ENCODE measurements around the gene NOTCH3.

The NOTCH3 gene

DNA sequence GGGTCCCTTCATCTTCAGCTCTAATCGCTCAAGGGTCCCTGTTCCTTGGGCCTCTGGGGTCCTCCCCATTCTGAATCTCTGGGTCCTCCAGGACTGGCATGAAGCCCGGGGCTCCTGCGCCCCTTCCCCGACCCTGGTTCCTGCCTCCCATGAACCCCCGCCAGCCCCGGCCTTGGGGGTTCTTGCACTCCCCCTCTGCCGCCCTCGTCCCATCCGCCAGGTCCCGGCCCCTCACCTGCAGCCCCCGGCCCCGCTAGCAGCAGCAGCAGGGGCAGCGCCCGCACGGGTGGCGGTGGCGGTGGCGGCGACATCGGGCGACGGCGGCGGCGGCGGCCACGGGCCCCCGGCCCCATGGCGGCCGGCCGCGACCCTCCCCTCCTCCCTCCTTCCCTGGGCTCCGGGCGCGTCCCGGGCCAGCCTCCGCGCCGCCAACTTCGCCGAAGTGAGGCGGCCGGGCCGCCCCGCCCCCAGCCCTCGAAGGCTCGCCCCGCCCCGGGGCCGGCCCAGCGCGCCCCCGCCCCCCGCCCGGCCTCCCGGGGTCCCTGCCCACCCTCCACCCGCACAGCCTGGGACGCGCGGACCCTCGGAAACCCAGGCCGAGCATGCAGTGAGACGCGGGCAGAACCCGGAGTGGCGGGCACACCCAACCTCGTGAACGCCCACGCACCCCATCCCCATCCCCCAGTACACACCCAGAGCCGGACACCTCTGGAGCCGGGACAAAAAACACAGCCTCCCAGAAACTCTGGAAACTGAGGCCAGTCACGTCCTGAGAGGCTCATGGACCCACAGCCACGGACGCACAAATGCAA is at the start of gene NOTCH3:
Gene NOTCH3, minus strand, starts transcription at position 443 of the 812 bp plus-strand sequence. Its CDS starts 90 bp downstream, at position 353.
- Histone ChIP-seq H3K9ac (ENCODE audit: low read length in 2 of 2) (no peak within 1 kb of the TSS), H3K4me3 (ENCODE audit: low read length in 2 of 2) (peak within 1 kb of the TSS in 1 of 2 donors; percentile 58), H3K27me3 (ENCODE audit: control insufficient read depth in 1 of 2, insufficient read depth in 2 of 2, low read length in 2 of 2) (peaks cover 27 to 40% of the 10 kb centered on the region in 2 donors), H3K36me3 (ENCODE audit: control insufficient read depth in 2 of 2, insufficient read depth in 2 of 2, low read length in 2 of 2) (no peaks in the 10 kb centered on the region), H3K27ac (ENCODE audit: low read length) (no peak within 1 kb of the TSS), H3K4me1 (ENCODE audit: control insufficient read depth, insufficient read depth, low read length) (peaks cover 9% of the 10 kb centered on the region), H3K9me3 (ENCODE audit: control insufficient read depth in 2 of 2, low read length in 2 of 2) (no peaks in the 10 kb centered on the region)

DNA sequence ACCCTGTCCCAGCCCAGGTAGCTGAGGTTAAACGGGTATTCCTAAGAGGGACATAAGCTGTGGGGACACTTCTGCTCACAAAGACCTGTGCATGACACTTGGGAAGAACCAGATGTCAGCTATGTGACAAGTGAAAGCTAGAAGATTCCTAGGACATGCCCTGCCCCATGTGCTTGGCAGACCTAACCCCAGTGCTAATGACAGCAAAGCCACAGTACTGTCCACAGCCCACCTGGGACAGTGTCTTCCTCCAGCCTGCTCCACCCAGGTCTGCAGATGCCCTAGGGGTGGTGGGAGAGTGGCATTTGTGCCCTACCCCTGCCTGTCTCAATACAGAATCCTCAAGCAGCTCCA is 49.8 kb upstream of the NOTCH3 start:
- Histone ChIP-seq H3K36me3 (ENCODE audit: control insufficient read depth in 2 of 2, insufficient read depth in 2 of 2, low read length in 2 of 2) (peaks cover 47 to 48% of the 10 kb centered on the region in 2 donors), H3K4me1 (ENCODE audit: control insufficient read depth, insufficient read depth, low read length) (peaks cover 77% of the 10 kb centered on the region), H3K9me3 (ENCODE audit: control insufficient read depth in 2 of 2, low read length in 2 of 2) (no peaks in the 10 kb centered on the region), H3K27me3 (ENCODE audit: control insufficient read depth in 1 of 2, insufficient read depth in 2 of 2, low read length in 2 of 2) (no peaks in the 10 kb centered on the region), H3K4me3 (ENCODE audit: low read length in 2 of 2) (peak overlapping the region; percentile 32 to 49), H3K9ac (ENCODE audit: low read length in 2 of 2) (peak overlapping the region; percentile 17 to 47), H3K27ac (ENCODE audit: low read length) (peak overlapping the region; percentile 82)

DNA sequence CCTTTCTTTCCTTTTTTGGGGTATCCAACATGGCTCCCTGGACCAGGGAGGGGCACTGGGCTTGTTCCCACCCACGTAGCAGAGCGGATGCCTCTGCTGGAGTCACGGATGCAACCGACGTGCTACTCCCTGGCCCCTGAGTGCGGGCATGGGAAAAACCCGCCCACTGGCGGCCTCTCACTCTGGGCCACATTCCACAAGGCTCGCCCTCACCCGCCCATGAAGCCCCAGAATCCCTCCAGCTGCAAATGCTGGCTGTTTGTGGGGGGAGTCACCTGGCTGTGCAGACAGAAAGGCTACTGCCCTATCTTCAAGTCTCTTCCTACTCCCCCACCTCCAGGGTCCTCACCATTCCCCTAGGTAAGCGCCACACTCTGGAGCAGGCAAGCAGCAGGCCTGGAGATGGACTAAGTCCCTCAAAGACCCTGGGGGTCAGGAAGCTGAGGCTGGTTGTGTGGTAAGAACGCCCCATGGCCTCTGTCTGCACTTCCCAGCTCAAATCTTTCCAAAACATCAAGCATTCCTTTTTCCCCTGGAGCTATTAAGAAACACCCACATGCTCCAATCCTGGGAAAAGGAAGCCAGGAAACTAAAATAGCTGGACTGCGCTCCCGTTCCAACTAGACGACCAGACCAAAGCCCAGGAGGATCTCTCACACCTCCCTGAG is 49.3 kb upstream of the NOTCH3 start:
- Histone ChIP-seq H3K27me3 (ENCODE audit: control insufficient read depth in 1 of 2, insufficient read depth in 2 of 2, low read length in 2 of 2) (no peaks in the 10 kb centered on the region), H3K4me1 (ENCODE audit: control insufficient read depth, insufficient read depth, low read length) (peaks cover 81% of the 10 kb centered on the region), H3K4me3 (ENCODE audit: low read length in 2 of 2) (peak overlapping the region; percentile 32 to 49), H3K36me3 (ENCODE audit: control insufficient read depth in 2 of 2, insufficient read depth in 2 of 2, low read length in 2 of 2) (peaks cover 42 to 47% of the 10 kb centered on the region in 2 donors), H3K9me3 (ENCODE audit: control insufficient read depth in 2 of 2, low read length in 2 of 2) (no peaks in the 10 kb centered on the region), H3K27ac (ENCODE audit: low read length) (peak overlapping the region; percentile 82), H3K9ac (ENCODE audit: low read length in 2 of 2) (peak overlapping the region; percentile 17 to 47)

DNA sequence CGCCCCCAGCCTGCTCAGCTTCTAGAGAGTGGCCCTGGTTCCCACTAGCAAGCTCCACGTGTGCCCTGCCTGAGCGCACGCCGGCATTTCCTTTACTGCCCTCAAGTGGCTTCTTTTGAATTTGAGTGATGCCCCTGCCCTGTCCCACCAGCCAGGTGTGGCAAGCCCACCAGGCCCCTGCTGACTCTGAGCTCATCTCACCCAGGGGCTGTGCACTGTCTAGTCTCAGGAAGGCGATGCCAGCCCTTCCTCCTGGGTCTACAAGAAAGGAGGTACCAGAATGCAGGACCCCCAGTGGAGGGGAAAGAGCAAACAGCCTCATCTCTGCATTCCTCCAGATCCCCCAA is 48.7 kb upstream of the NOTCH3 start:
- peaks cover 42 to 44% of the 10 kb centered on the region in 2 donors for H3K36me3 ChIP-seq (ENCODE audit: control insufficient read depth in 2 of 2, insufficient read depth in 2 of 2, low read length in 2 of 2)
- H3K4me1 ChIP-seq (ENCODE audit: control insufficient read depth, insufficient read depth, low read length) = peaks cover 81% of the 10 kb centered on the region

DNA sequence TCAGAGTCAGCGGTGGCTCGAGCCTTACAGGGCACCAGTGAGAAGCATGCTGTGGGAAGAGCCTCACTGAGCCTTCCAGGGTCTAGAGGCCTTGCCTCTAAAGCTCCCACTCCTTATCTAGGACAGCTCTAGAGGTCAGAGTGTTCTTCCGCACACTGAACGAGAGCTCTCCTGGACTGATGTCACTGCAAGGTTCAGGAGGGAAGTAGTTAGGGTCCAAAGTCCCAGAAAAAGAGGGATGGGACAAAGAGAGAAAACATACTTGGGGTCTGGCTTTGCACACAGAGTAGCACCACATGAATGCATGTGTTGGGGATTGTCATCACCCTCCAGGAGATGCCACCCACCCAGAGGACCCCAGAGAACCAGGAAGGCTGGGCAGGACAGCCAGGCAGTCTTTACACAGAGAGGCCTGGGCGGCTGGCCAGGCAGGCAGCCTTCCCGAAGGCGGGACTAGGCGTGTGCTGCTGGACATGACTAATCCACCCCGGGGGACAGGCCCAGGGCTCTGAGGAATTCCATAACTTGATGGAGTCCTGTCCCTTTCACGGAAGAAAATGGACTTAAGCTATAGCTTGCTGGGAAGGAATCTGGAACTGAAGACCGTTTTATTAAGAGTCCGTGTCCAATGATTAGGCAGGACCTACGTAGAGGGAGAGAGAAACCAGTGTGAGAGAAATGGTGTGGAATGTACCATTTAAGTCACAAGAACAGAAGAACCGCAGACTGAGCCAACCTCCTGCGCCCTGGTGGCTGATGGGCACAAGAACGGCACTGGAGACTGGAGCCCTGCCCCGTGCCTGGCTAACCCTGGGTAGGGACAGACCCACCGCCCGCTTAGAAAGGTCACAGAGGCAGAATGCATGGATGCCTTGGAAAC is 48.1 kb upstream of the NOTCH3 start:
- H3K36me3 ChIP-seq (ENCODE audit: control insufficient read depth in 2 of 2, insufficient read depth in 2 of 2, low read length in 2 of 2) = peaks cover 39 to 41% of the 10 kb centered on the region in 2 donors
- peak overlapping the region; percentile 82 for H3K27ac ChIP-seq (ENCODE audit: low read length)
- no peaks in the 10 kb centered on the region for H3K9me3 ChIP-seq (ENCODE audit: control insufficient read depth in 2 of 2, low read length in 2 of 2)
- H3K27me3 ChIP-seq (ENCODE audit: control insufficient read depth in 1 of 2, insufficient read depth in 2 of 2, low read length in 2 of 2) = no peaks in the 10 kb centered on the region
- peaks cover 78% of the 10 kb centered on the region for H3K4me1 ChIP-seq (ENCODE audit: control insufficient read depth, insufficient read depth, low read length)
- peak overlapping the region in 1 of 2 donors; percentile 60 for H3K9ac ChIP-seq (ENCODE audit: low read length in 2 of 2)
- H3K4me3 ChIP-seq (ENCODE audit: low read length in 2 of 2) = peak overlapping the region in 1 of 2 donors; percentile 49

More for the DNA sequence above, 48.7 kb upstream of the NOTCH3 start:
- peak overlapping the region in 1 of 2 donors; percentile 17 for H3K9ac ChIP-seq (ENCODE audit: low read length in 2 of 2)
- H3K4me3 ChIP-seq (ENCODE audit: low read length in 2 of 2) = peak overlapping the region in 1 of 2 donors; percentile 49
- no peaks in the 10 kb centered on the region for H3K27me3 ChIP-seq (ENCODE audit: control insufficient read depth in 1 of 2, insufficient read depth in 2 of 2, low read length in 2 of 2)
- peak overlapping the region; percentile 82 for H3K27ac ChIP-seq (ENCODE audit: low read length)
- H3K9me3 ChIP-seq (ENCODE audit: control insufficient read depth in 2 of 2, low read length in 2 of 2) = no peaks in the 10 kb centered on the region

DNA sequence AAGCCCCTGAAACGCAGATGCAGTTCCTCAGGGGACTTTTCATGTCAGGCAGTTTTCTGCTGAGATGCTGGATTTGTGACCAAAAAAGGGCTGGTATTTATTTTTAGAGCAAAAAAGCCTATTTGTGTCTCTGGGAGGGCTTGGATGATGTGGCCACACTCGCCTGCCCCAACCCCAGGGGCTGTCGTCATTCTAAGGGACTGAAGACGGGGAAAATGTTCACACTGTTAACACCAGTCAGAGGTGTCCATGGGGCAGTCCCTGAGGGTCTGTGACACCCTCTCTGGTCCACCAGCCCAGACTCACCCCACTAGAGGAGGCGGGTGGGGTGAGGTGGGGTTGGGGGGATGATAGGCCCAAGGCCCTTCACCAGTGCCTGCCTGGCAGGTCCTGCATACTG is 47.3 kb upstream of the NOTCH3 start:
- Histone ChIP-seq H3K4me3 (ENCODE audit: low read length in 2 of 2) (no peak overlapping the region), H3K9me3 (ENCODE audit: control insufficient read depth in 2 of 2, low read length in 2 of 2) (no peaks in the 10 kb centered on the region), H3K27me3 (ENCODE audit: control insufficient read depth in 1 of 2, insufficient read depth in 2 of 2, low read length in 2 of 2) (no peaks in the 10 kb centered on the region), H3K36me3 (ENCODE audit: control insufficient read depth in 2 of 2, insufficient read depth in 2 of 2, low read length in 2 of 2) (peaks cover 37 to 39% of the 10 kb centered on the region in 2 donors), H3K27ac (ENCODE audit: low read length) (peak overlapping the region; percentile 82), H3K9ac (ENCODE audit: low read length in 2 of 2) (no peak overlapping the region), H3K4me1 (ENCODE audit: control insufficient read depth, insufficient read depth, low read length) (peaks cover 75% of the 10 kb centered on the region)

DNA sequence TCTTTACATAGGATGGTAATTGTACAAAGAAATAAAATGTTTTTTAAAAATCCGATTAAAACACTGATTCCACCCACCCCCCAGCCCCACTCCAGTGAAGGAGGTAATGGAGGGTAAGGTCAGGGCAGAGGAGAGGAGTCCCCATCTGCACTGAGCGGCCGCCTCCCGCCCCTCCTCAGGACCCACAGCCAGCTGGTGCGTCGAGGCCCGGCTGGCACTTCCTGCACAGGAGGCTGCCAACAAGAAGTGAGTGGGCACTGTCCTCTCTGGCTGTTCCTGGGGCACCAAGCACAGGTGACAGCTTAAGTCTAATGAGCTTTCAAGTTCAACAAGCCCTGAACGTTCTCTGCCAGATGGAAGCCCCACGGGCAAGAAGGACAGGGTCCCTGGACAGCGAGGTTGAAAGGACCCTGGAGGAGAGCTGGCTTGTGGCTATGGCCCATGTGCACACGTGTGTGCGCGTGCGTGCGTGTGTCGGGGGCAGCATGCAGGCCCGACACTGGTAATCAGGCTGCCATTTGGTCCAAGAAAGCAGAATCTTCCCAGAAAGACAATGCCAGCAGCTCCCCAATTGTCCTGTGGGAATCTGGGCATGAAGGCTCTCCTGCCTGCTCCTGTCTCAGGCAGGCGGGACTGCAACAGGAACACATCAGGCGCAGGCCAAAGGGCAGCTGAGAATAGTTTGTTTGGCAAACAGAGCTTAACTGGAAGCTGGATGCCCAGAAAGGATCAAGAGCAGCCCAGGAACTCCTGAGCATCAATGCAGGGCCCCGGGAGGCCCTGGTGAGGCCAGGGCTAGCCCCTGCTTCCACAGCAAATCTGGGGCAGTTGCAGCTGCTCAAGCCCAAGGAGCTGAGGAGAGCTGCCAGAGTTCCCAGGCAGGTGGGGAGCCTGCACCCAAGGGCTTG is 46.6 kb upstream of the NOTCH3 start:
- Histone ChIP-seq H3K27me3 (ENCODE audit: control insufficient read depth in 1 of 2, insufficient read depth in 2 of 2, low read length in 2 of 2) (no peaks in the 10 kb centered on the region), H3K9ac (ENCODE audit: low read length in 2 of 2) (no peak overlapping the region), H3K4me3 (ENCODE audit: low read length in 2 of 2) (peak overlapping the region in 1 of 2 donors; percentile 8), H3K36me3 (ENCODE audit: control insufficient read depth in 2 of 2, insufficient read depth in 2 of 2, low read length in 2 of 2) (peaks cover 34 to 36% of the 10 kb centered on the region in 2 donors), H3K27ac (ENCODE audit: low read length) (peak overlapping the region; percentile 82), H3K4me1 (ENCODE audit: control insufficient read depth, insufficient read depth, low read length) (peaks cover 67% of the 10 kb centered on the region), H3K9me3 (ENCODE audit: control insufficient read depth in 2 of 2, low read length in 2 of 2) (no peaks in the 10 kb centered on the region)

DNA sequence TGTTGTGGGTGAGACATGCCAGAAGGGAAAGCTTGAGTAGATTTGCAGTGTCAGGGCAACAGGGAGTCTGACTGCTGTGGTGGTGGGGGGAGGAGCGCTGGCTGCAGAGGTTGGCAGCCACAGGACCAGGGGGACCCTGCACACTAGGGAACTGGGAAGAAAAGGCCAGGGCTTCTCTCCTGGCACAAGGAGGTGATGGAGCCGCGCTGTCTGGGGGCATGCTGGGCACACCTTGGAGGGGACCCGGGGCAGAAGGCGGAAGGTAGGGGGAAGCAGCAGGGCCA is 45.3 kb upstream of the NOTCH3 start:
- Histone ChIP-seq H3K36me3 (ENCODE audit: control insufficient read depth in 2 of 2, insufficient read depth in 2 of 2, low read length in 2 of 2) (peaks cover 30 to 37% of the 10 kb centered on the region in 2 donors), H3K4me1 (ENCODE audit: control insufficient read depth, insufficient read depth, low read length) (peaks cover 55% of the 10 kb centered on the region), H3K27ac (ENCODE audit: low read length) (no peak overlapping the region)

DNA sequence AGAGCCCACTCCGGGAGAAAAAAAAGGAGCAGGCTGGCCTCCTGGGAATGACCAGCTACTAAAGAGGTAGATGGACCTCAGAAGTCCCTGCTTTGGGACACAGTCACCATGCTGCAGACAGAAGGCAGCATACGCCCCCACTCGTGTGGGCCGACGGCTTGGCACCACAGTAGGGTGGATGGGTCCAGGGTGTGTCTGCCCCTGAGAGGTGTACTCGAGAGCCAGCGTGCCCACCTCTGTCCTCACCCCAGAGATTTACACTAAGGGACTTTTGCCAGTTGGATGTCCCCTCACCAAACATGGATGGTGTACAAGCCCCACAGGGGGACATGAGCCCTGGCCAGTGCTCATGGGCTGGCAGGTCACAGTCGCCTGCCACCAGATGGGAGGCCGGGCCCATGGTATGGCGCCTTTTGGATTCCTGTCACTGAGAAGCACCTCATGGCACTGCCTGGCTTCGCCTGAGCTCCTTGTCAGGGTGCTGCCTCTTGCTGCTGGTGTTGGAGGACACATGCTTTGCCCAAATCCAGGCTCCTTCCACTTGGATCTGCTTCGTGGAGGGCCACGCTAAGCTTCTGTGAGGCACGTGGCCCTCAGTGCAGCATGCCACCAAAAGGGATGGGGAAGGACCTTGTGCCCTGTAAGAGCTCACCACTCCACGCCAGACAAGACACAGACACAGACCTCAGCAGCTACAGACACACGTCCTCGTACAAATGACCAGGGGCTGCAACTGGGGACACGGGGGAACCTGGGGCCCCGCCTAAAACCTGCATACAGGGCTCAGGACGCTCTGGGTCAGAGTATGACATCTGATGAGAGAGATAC is 44.8 kb upstream of the NOTCH3 start:
- peaks cover 50% of the 10 kb centered on the region for H3K4me1 ChIP-seq (ENCODE audit: control insufficient read depth, insufficient read depth, low read length)
- H3K4me3 ChIP-seq (ENCODE audit: low read length in 2 of 2) = no peak overlapping the region
- H3K36me3 ChIP-seq (ENCODE audit: control insufficient read depth in 2 of 2, insufficient read depth in 2 of 2, low read length in 2 of 2) = peaks cover 34 to 43% of the 10 kb centered on the region in 2 donors
- H3K27ac ChIP-seq (ENCODE audit: low read length) = no peak overlapping the region
- H3K9ac ChIP-seq (ENCODE audit: low read length in 2 of 2) = no peak overlapping the region
- no peaks in the 10 kb centered on the region for H3K27me3 ChIP-seq (ENCODE audit: control insufficient read depth in 1 of 2, insufficient read depth in 2 of 2, low read length in 2 of 2)
- no peaks in the 10 kb centered on the region for H3K9me3 ChIP-seq (ENCODE audit: control insufficient read depth in 2 of 2, low read length in 2 of 2)

More for the DNA sequence above, 45.3 kb upstream of the NOTCH3 start:
- Histone ChIP-seq H3K27me3 (ENCODE audit: control insufficient read depth in 1 of 2, insufficient read depth in 2 of 2, low read length in 2 of 2) (no peaks in the 10 kb centered on the region), H3K4me3 (ENCODE audit: low read length in 2 of 2) (no peak overlapping the region), H3K9me3 (ENCODE audit: control insufficient read depth in 2 of 2, low read length in 2 of 2) (no peaks in the 10 kb centered on the region), H3K9ac (ENCODE audit: low read length in 2 of 2) (no peak overlapping the region)
